ENCODE measurements around the gene EBF3.

The EBF3 gene

GRCh38 chr10:129955601-129956285 lies 8.3 kb downstream of the EBF3 start:
- TF ChIP-seq, protein P1, sequence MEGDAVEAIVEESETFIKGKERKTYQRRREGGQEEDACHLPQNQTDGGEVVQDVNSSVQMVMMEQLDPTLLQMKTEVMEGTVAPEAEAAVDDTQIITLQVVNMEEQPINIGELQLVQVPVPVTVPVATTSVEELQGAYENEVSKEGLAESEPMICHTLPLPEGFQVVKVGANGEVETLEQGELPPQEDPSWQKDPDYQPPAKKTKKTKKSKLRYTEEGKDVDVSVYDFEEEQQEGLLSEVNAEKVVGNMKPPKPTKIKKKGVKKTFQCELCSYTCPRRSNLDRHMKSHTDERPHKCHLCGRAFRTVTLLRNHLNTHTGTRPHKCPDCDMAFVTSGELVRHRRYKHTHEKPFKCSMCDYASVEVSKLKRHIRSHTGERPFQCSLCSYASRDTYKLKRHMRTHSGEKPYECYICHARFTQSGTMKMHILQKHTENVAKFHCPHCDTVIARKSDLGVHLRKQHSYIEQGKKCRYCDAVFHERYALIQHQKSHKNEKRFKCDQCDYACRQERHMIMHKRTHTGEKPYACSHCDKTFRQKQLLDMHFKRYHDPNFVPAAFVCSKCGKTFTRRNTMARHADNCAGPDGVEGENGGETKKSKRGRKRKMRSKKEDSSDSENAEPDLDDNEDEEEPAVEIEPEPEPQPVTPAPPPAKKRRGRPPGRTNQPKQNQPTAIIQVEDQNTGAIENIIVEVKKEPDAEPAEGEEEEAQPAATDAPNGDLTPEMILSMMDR (IDR thresholded peaks at IDR 0.05; ENCODE audit: low read depth, low read length), result no peak
- no peak overlapping the region for H3K4me3 ChIP-seq (ENCODE audit: low read depth, low read length)
- in situ Hi-C loops (cut with HindIII; ENCODE audit: low sequenced_read_pairs), result no loop called here
- no peak for DNase-seq (ENCODE audit: low read depth, low spot score)

DNA sequence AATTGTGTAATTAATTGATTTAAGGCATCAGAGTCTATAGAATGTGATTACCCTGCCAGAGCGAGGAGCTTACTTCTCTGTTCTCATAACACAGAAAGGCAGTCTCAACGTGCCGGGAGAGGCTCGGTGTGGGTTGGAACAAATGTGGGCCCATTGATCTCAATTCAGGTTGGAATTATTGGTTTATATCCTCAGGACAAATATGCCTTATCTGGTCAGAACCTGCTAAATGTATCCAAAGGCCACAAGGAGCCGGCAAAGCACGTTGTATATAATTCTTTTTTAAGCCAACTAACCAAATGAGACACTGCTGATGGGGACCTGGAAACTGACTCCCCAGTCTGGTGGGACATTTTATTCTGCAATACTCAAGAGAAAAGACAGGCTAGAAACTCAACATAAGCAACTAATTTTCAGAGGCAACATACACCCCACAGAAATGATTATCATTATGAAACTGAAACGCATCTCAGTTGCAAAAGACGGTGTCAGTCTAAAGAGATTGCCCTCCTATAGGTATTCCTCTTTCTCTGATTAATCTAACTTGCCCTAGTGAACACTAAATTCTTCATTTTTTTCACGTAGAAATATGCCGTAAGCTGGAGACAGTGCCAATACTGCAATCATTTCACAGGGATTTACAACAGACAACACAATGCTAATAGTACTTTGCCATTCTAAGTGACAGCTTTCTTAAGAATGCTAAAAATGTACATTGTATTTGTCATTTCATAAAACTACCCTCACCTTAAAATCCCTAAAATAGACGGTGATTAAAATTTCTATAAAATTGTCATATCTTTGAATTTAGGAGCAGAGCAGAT lies 9.4 kb downstream of the EBF3 start:
- no peak for DNase-seq (ENCODE audit: low read depth, low spot score)
- in situ Hi-C loops (cut with HindIII; ENCODE audit: low sequenced_read_pairs), result no loop called here
- TF ChIP-seq, protein P1 (IDR thresholded peaks at IDR 0.05; ENCODE audit: low read depth, low read length), result no peak
- H3K4me3 ChIP-seq (ENCODE audit: low read depth, low read length), result no peak overlapping the region

- TF ChIP-seq, protein P1 (IDR thresholded peaks at IDR 0.05; ENCODE audit: low read depth, low read length), result no peak
- H3K4me3 ChIP-seq (ENCODE audit: low read depth, low read length), result no peak overlapping the region
- no peak for DNase-seq (ENCODE audit: low read depth, low spot score)
- in situ Hi-C loops (cut with HindIII; ENCODE audit: low sequenced_read_pairs), result no loop called here
Measured at GRCh38 chr10:129953119-129954051, 10.7 kb downstream of the EBF3 start.

GRCh38 chr10:129952378-129953118 lies 11.5 kb downstream of the EBF3 start:
- in situ Hi-C loops (cut with HindIII; ENCODE audit: low sequenced_read_pairs), result no loop called here
- H3K4me3 ChIP-seq (ENCODE audit: low read depth, low read length), result no peak overlapping the region
- DNase-seq (ENCODE audit: low read depth, low spot score), result no peak
- TF ChIP-seq, protein P1 (IDR thresholded peaks at IDR 0.05; ENCODE audit: low read depth, low read length), result no peak

DNA sequence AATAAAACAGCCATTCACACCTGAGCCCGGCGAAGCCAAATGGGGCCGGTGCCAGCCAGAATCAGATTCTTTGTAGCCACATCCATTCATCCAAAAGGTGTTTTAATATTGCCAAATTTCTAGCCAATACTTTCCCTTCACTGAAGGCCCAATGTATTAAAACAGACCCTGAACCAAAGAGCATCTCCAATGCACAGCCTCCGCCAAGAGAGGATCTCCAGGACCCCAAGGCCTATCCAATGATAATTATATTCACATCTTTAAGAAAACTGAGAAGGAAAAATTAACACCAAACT lies 12.2 kb downstream of the EBF3 start:
- TF ChIP-seq, protein P1 (IDR thresholded peaks at IDR 0.05; ENCODE audit: low read depth, low read length), result no peak
- in situ Hi-C loops (cut with HindIII; ENCODE audit: low sequenced_read_pairs), result no loop called here
- no peak for DNase-seq (ENCODE audit: low read depth, low spot score)
- H3K4me3 ChIP-seq (ENCODE audit: low read depth, low read length), result no peak overlapping the region

Measured in astrocyte of the spinal cord (primary cell).